Tibial nerve (tissue), 3 donors: ENCODE results near the gene PLEKHG4B.

Experiments used
- CTCF ChIP-seq, 5 experiments: fragments of 200-600 bp in 3 of 5; fragments of 450-650 bp in 2 of 5; sonication (generic) in 3 of 5; IDR thresholded peaks; one replicate each; pipeline ENCODE4 v1.5.1; 2016 to 2019; ENCODE audit warnings: antibody characterized with exemption in 5 of 5, mild to moderate bottlenecking in 3 of 5, moderate library complexity in 2 of 5
- POLR2A ChIP-seq, 2 donors: fragments of 450-650 bp; IDR thresholded peaks; one replicate each; pipeline ENCODE4 v1.6.1; 2017; ENCODE audit warnings: antibody characterized with exemption in 2 of 2, mild to moderate bottlenecking in 2 of 2, moderate library complexity in 2 of 2

- TF ChIP-seq CTCF (IDR thresholded peaks at IDR 0.05) (no peak), POLR2A (IDR thresholded peaks at IDR 0.05) (no peak)
Observed at GRCh38 chr5:169071-169727, 77.2 kb downstream of the PLEKHG4B start.
